ENCODE results near the gene UBA52. TPM values are rescaled to one million over a fixed set of nuclear protein-coding genes. Genes with fewer than 3 reads are reported as not detected.

Gene UBA52
- total RNA-seq, 1 experiment from 2014 or later, result 1,276 TPM

- Mint-ChIP-seq H3K4me3 (ENCODE audit: unreplicated experiment) (peak overlapping the region; percentile 82), H3K9me3 (ENCODE audit: unreplicated experiment) (no peaks in the 10 kb centered on the region), H3K36me3 (ENCODE audit: insufficient read depth, unreplicated experiment) (peaks cover 13% of the 10 kb centered on the region), H3K27me3 (ENCODE audit: insufficient read depth, unreplicated experiment) (no peaks in the 10 kb centered on the region), H3K4me1 (ENCODE audit: low read depth, unreplicated experiment) (peaks cover 10% of the 10 kb centered on the region), H3K27ac (ENCODE audit: unreplicated experiment) (peak overlapping the region; percentile 53)
- H3K4me1 ChIP-seq, result peaks cover 2% of the 10 kb centered on the region; the same call in 1 of the 2 replicates
- intact Hi-C loops (cut with micrococcal nuclease; ENCODE audit: unreplicated experiment), result loop anchor here (2.0 to 10.0 kb wide), 3 partner anchors 47 to 258 kb away; partner anchors contain the start of gene KLHL26
- CTCF ChIA-PET, result interaction anchor here (0.5 to 2.6 kb wide), 23 partner anchors 10 to 374 kb away, joined by 3 to 17 read pairs (median 4); partner anchors contain the start of genes ELL and UBA52
- DNase-seq, result peak; percentile 73 to 80
- BruUV-seq (replicated peaks), result no TSS peak
- no peaks in the 10 kb centered on the region for H3K27me3 ChIP-seq (replicated peaks; ENCODE audit: control insufficient read depth, insufficient read depth, low read length)
- no peaks in the 10 kb centered on the region for H3K36me3 ChIP-seq (ENCODE audit: control insufficient read depth, insufficient read depth, low read length)
- TF ChIP-seq, protein P1, sequence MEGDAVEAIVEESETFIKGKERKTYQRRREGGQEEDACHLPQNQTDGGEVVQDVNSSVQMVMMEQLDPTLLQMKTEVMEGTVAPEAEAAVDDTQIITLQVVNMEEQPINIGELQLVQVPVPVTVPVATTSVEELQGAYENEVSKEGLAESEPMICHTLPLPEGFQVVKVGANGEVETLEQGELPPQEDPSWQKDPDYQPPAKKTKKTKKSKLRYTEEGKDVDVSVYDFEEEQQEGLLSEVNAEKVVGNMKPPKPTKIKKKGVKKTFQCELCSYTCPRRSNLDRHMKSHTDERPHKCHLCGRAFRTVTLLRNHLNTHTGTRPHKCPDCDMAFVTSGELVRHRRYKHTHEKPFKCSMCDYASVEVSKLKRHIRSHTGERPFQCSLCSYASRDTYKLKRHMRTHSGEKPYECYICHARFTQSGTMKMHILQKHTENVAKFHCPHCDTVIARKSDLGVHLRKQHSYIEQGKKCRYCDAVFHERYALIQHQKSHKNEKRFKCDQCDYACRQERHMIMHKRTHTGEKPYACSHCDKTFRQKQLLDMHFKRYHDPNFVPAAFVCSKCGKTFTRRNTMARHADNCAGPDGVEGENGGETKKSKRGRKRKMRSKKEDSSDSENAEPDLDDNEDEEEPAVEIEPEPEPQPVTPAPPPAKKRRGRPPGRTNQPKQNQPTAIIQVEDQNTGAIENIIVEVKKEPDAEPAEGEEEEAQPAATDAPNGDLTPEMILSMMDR (IDR thresholded peaks at IDR 0.05; ENCODE audit: insufficient read depth in 1 of 2, low read depth in 1 of 2, low read length in 1 of 2, severe bottlenecking in 1 of 2, unreplicated experiment in 1 of 2), result peak in 1 of 2 experiments; percentile 8
- no peaks in the 10 kb centered on the region for H3K9me3 ChIP-seq
- H3K4me3 ChIP-seq (ENCODE audit: low read depth, low read length), result peak overlapping the region; percentile 89
- POLR2A ChIA-PET, result interaction anchor here (0.6 to 1.7 kb wide), 9 partner anchors 12 to 330 kb away, joined by 3 to 12 read pairs (median 4); partner anchors contain the start of genes COPE, DDX49, KXD1 and SSBP4
These were observed 18.0 kb downstream of the UBA52 start for GRCh38 chr19:18589380-18590272.

- H3K4me1 ChIP-seq, result peaks cover 4% of the 10 kb centered on the region; the same call in 1 of the 2 replicates
- H3K36me3 ChIP-seq (ENCODE audit: control insufficient read depth, insufficient read depth, low read length), result no peaks in the 10 kb centered on the region
- Mint-ChIP-seq H3K27me3 (ENCODE audit: insufficient read depth, unreplicated experiment) (no peaks in the 10 kb centered on the region), H3K4me1 (ENCODE audit: low read depth, unreplicated experiment) (peaks cover 14% of the 10 kb centered on the region), H3K36me3 (ENCODE audit: insufficient read depth, unreplicated experiment) (peaks cover 18% of the 10 kb centered on the region), H3K27ac (ENCODE audit: unreplicated experiment) (peak overlapping the region; percentile 53), H3K9me3 (ENCODE audit: unreplicated experiment) (no peaks in the 10 kb centered on the region), H3K4me3 (ENCODE audit: unreplicated experiment) (peak overlapping the region; percentile 82)
- POLR2A ChIA-PET, result interaction anchor here (1.7 kb wide), 1 partner anchor 33 kb away, joined by 12 read pairs; the partner anchor contains the start of gene KXD1
- DNase-seq, result peak; percentile 45 to 49
- CTCF ChIA-PET, result interaction anchor here (0.7 to 1.5 kb wide), 5 partner anchors 9 to 257 kb away, joined by 3 to 6 read pairs (median 5); no protein-coding TSS in a partner anchor
- TF ChIP-seq, protein P1 (IDR thresholded peaks at IDR 0.05; ENCODE audit: insufficient read depth in 1 of 2, low read depth in 1 of 2, low read length in 1 of 2, severe bottlenecking in 1 of 2, unreplicated experiment in 1 of 2), result peak in 1 of 2 experiments; percentile 24
- intact Hi-C loops (cut with micrococcal nuclease; ENCODE audit: unreplicated experiment), result no loop called here
- H3K27me3 ChIP-seq (replicated peaks; ENCODE audit: control insufficient read depth, insufficient read depth, low read length), result no peaks in the 10 kb centered on the region
- TSS peak; percentile 62 for BruUV-seq (replicated peaks)
- no peaks in the 10 kb centered on the region for H3K9me3 ChIP-seq
- H3K4me3 ChIP-seq (ENCODE audit: low read depth, low read length), result peak overlapping the region; percentile 89
These were observed 18.9 kb downstream of the UBA52 start for GRCh38 chr19:18590273-18591272.
